Left kidney (tissue), 2 donors: ENCODE results near the gene KCNJ18. TPM values are rescaled to one million over a fixed set of nuclear protein-coding genes. Genes with fewer than 3 reads are reported as not detected.
"Not testable (repeated sequence)": the region's sequence is repeated elsewhere in the genome, so short reads cannot be mapped to it uniquely, and the experiment has no call there.

ENCODE experiments used
- DNase-seq: peaks from one replicate; pipeline ENCODE4 v3.0.0-alpha.2; 2013
- polyA plus RNA-seq: library from polyadenylated mRNA; unstranded; fragments of 120-200 nt; gene quantifications from one replicate; pipeline ENCODE4 v1.2.1, GENCODE V29; 2013; ENCODE audit not compliant: insufficient read length

Gene KCNJ18
- polyA plus RNA-seq, 1 donor: not detected

DNA sequence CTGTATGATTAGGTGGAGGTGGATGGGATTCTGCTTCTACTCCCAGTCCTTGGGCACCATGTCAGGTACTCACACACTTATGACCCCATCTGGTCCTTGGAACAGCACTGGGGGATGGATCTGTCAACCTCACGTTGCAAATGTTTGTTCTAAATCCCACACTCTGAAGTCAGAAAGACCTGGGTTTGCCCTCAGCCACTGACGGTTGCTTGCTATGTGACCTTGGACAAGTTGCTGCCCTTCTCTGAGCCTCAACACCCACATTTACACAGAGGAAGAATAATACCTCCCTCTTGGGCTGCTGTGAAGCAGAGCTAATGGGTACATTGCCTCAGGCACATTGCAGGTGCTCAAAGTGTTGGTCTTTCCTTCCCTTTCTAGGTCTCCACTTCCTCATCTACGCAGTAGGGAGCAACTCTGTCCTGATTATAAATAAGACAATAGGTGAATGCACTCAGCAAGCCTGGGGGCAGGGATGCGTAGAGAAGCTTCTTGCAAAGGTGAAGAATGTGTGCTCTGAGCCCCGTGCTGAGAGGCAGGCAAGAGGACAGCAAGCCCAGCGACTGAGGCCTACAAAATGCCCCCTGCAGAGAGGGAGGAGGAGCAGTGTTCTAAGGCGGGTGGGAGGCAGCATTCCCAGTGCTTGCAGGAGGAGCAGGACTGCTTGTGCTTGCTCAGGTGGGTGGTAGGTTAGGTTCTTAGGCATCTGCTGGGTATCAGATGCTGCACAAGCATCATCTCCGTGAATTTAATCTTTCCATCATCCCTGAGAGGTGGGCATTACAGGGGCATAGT is 21.8 kb upstream of the KCNJ18 start:
- not testable (repeated sequence) for DNase-seq

DNA sequence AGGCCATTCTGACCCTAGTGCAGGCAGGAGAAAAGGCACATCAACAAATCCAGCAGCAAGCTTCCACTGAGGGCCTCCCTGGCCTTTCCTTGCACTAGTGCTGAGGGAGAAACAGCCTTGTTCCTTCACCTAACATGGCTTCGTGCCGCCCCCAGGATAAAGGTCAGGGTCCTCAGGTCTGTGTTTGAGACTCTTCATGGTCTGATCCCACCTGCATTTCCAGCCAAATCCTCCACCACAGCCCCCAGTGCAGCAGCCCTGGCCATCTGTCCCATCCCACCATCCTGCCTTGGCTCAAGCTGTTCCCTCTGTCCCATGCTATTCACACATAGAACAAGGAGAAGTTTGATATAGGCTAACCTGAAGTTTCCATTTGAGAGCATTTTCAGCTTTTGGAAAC is 20.9 kb upstream of the KCNJ18 start:
- DNase-seq: not testable (repeated sequence)

DNA sequence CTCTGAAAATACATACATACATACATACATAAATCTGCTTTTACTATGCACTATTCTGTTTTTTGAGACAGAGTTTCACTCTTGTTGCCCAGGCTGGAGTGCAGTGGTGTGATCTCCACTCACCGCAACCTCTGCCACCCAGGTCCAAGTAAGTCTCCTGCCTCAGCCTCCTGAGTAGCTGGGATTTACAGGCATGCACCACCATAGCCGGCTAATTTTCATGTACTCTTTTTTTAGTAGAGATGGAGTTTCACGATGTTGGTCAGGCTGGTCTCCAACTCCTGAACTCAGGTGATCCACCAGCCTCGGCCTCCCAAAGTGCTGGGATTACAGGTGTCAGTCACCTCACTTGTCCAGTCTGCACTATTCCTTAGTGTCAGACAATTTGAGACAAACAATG is 20.5 kb upstream of the KCNJ18 start:
- DNase-seq: not testable (repeated sequence)

DNA sequence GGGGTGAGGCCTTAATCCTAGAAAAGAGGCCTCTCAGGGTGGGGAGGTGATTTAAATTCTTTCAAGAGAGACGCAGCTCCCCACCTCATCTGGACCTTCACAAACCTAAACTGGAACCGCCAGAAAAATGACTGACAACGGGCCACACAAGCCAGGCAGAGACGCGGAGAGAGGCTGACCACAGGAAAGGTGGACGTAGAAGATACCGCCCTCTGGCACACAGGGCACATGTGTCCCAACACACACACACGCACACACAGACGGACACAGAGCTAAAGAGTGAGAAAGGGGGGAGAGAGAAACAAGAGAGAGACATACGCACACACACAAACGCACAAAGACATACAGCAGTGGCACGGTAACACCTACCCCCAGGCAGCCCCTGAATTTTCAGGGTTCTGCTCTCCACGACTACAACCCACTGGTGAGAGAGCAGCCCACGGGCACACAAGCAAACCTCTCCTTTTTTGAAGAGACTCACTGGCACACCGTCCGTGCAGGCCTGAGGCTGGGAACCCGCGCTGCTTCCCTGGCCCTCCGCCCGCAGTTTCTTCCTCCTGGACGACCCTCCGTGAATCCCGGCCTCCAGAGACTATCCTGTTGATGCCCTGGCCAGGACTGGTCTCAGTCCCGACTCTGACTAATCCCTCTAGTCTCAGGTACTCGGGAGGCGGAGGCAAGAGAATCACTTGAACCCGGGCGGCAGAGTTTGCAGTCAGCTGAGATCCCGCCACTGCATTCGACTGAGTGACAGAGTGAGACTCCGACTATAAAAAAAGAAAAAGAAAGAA is 18.7 kb upstream of the KCNJ18 start:
- DNase-seq: not testable (repeated sequence)

DNA sequence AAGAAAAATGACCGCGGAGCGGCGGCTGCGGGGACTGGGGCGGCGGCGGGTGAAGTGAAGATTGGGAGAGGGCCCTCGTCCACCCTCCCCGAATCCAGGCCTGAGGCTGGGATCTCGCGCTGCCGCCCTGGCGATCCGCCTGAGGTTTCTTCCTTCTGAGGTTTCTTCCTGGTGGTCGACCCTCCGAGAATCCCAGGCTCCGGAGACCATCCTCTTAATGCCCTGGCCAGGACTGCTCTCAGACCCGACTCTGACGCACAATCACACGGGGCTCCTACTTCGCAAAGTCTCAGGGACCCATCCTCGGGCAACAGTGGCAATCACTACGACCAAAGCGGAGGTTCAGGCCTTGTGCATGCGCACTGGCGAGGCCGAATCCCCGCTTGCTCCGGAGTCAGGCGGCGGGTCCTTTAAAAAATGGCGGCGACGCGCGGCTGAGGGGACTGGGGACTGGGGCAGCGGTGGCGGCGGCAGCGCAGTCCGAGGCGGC is 18.0 kb upstream of the KCNJ18 start:
- no peak for DNase-seq

DNA sequence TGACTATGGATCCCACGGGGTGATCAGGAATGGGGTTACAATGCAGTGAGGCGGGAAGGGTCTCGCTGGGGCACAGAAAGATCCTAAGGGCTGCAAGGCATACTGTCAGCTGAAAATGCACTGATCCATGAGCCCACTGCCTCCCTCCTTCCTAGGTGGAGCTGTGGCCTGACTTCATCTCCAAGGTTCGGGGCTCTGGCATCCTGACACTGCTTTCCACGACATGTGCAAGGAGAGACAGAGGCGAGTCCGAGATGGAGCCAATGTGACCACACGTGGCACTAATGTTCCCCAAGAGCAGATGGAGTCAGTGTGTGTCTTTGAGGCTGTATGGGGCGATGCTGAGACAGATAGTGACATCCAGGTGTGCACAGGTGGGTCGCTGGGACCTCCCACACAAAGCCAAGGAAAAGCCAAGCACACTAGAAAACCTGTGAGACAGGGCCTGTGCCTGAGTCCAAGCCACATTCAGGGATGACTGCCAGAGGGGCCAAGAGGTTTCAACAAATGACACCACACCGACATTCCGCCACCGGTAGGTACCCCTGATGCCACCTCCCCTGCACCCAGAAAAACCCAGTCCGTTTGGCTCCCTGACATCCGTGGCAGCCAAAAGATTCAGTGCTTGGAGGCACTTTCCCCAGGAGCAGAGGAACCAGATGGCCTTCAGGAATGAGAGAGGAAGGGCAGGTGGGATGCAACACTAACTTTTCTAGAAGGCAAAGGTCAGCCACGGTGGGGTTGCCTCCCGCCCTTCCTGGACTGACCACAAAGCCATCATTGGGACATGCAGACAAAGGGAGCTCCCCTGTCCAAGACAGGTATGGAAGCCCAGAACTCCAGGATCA is 17.2 kb upstream of the KCNJ18 start:
- not testable (repeated sequence) for DNase-seq

DNA sequence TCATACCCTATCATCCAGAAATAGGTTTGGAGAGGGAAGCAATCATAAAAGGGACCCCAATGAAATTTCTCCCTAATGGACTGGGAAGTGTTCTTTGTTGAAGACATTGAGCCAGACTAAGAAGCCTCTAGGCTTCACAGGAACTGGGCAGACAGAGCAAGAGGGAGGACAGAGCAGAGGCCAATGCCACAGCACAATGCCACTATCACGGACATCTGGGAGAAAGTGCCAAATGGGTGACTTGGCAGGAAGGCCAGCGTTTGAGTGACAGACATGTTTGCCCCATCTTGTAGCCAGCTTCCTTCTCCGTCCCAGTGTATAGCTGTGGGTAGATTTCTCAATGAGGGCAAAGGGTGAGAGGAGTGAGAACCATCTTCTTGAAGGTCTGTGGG is 16.6 kb upstream of the KCNJ18 start:
- DNase-seq: not testable (repeated sequence)

DNA sequence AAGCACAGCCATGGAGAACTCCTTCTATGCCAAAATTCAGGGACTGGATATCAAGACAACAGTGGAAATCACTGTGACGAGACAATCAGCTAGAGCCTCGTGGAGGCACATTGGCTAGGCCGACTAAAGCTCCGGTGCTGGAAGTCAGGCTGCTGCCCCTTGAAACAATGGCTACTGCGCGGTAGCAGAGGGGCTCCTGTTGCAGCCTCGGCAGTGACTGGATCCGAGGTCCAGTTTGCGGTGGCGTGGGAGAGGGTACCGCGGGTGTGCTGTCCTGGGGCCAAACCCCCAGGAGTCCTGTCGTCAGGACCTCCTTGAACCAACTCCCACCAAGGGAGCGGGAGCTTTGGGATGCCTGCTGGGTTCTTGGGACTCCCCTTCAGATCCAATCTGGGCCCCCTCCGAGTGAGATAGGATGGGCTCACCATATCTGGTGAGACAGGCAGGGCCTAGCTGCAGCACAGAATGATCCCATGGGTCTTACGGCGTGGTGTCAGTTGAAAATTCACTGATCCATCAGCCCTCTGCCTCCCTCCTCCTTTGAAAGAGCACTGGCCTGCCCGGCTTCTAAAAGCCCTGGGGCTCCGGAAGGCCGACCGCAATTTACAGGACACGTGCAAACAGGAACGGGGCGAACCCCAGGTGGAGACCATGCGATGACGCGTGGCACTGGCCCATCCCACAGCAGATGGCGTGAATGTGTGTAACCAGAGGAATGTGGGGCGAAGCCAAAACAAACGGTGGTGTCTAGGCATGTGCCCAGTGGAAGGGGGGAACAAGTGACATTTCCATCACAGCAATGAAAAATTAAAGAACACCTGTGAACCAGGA is 15.8 kb upstream of the KCNJ18 start:
- DNase-seq: no peak

DNA sequence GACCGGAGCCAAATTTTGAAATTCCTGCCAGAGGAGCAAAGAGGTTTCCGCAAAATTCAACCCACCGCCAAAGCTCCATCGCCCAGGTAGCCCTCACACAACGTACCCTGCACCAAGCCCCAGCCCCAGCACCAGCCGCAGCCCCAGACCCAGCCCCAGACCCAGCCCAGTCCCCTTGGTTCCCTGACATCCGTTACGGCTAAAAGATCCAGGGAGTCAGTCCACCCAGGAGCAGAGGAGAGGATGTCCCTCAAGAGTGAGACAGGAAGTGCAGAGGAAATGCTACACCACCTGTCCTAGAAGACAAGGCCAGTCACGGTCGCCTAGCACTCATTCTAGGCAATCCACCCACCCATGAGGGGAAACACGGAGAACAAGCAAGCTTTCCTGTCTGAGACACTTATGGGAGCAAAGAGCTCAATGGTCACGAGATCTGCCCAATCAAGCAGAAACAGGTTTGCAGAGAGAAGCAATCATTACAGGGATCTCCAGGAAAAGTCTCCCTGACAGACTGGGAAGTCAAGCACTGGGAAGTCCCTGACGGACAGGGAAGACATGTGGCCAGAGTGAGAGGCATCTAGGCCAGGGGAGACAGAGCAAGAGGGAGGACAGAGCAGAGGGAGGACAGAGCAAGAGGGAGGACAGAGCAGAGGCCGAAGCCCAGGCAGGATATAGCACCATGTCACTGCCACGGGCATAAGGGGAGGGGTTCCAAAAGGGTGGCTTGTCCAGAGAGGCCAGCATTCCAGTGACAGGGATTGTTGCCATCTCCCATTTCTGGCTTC is 15.0 kb upstream of the KCNJ18 start:
- no peak for DNase-seq

DNA sequence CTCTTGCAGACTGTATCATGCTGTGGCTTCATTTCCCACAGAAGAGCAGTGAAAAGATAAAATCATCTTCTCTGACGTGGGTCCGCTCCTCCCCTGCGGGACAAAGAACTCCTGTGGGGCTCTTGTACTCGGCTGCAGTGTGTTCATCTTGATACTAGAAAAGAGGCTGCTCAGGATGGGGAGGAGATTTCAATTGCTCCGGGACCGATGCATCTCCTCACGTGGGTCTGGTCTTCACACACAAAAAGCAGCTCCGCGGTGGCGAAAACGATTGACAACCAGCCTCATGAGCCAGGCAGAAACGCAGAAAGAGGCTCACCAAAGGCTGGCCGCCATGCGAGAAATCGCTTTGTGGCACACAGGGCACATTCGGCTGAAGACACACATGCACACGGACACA is 14.4 kb upstream of the KCNJ18 start:
- DNase-seq: no peak

DNA sequence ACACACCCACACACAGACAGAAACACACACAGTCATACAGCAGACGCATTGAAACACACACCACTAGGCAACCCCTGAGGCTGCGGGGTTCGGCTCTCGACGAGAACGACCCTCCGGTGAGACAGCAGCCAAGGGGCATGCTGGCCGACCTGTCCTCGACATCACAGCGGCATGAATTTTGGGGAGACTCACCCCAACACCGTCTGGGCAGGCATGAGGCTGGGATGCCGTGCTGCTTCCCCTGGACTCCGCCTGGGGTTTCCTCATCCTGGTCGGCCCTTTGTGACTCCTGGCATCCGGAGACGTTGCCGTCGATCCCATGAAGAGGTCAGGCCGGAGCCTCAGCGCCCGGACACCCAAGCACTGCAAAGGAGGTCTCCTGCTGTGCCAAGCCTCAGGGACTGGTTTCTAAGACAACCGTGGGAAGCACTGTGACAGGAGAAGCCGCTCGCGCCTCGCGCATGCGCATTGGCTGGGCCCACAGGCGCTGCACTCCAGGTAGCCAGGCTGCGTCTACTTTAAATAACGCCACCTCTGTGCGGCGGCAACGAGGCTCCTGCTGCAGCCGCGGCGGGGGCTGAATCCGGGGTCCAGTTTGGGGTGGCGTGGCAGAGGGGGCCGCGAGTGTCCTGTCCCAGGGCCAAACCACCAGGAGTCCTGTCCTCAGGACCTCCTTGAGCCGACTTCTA is 13.8 kb upstream of the KCNJ18 start:
- DNase-seq: no peak

DNA sequence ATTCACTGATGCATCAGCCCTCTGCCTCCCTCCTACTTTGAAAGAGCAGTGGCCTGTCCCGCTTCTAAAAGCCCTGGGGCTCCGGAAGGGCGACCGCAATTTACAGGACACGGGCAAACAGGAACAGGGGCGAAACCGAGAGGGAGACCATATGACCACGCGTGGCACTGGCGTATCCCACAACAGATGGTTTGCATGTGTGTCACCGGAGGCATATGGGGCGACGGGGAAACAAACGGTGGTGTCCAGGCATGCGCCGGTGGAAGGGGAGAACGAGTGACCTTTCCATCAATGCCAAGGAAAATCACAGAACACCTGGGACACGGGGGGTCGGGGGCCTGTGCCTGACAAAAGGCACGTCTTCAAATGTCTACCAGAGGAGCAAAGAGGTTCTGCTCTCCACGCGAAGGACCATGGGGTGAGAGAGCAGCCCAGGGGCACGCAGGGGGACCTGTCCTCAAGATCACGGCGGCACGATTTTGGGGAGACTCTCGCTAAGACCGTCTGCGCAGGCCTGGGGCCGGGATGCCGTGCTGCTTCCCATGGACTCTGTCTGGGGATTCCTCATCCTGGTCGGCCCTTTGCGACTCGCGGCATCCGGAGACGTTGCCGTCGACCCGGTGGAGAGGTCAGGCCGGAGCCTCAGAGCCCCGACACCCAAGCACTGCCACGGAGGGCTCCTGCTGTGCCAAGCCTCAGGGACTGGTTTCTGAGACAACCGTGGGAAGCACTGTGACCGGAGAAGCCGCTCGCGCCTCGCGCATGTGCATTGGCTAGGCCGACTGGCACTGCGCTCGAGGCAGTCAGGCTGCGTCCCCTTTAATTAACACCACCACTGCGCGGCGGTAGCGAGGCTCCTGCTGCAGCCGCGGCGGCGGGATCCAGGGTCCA is 12.8 kb upstream of the KCNJ18 start:
- DNase-seq: no peak

DNA sequence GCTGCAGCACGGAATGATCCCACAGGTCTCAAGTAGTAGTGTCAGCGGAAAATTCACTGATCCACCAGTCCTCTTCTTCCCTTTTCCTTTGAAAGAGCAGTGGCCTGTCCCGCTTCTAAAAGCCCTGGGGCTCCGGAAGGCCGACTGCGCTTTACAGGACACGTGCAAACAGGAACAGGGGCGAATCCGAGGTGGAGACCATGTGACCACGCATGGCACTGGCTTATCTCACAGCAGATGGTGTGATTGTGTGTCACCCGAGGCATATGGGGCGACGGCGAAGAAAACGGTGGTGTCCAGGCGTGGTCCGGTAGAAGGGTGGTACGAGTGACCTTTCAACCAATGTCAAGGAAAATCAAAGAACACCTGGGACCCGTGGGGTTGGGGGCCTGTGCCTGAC is 12.0 kb upstream of the KCNJ18 start:
- no peak for DNase-seq

DNA sequence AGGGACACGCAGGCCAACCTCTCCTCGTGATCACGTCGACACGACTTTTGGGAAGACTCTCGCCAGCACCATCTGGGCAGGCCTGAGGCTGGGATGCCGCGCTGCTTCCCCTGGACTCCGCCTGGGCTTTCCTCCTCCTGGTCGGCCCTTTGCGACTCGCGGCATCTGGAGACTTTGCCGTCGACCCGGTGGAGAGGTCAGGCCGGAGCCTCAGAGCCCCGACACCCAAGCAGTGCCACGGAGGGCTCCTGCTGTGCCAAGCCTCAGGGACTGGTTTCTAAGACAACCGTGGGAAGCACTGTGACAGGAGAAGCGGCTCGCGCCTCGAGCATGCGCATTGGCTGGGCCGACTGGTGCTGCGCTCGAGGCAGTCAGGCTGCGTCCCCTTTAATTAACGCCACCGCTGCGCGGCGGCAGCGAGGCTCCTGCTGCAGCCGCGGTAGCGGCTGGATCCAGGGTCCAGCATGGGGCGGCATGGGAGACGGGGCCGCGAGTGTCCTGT is 11.4 kb upstream of the KCNJ18 start:
- DNase-seq: not testable (repeated sequence)

DNA sequence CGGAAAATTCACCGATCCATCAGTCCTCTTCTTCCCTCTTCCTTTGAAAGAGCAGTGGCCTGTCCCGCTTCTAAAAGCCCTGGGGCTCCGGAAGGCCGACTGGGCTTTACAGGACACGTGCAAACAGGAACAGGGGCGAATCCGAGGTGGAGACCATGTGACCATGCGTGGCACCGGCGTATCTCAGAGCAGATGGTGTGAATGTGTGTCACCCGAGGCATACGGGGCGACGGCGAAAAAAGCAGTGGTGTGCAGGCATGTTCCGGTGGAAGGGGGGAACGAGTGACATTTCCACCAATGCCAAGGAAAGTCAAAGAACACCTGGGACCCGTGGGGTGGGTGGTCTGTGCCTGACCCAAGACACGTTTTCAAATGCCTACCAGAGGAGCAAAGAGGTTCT is 10.7 kb upstream of the KCNJ18 start:
- DNase-seq: not testable (repeated sequence)

DNA sequence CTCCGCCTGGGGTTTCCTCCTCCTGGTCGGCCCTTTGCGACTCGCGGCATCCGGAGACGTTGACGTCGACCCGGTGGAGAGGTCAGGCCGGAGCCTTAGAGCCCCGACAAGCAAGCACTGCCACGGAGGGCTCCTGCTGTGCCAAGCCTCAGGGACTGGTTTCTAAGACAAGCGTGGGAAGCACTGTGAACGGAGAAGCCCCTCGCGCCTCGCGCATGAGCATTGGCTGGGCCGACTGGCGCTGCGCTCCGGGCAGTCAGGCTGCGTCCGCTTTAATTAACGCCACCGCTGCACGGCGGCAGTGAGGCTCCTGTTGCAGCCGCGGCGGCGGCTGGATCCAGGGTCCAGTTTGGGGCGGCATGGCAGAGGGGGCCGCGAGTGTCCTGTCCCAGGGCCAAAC is 10.2 kb upstream of the KCNJ18 start:
- not testable (repeated sequence) for DNase-seq

DNA sequence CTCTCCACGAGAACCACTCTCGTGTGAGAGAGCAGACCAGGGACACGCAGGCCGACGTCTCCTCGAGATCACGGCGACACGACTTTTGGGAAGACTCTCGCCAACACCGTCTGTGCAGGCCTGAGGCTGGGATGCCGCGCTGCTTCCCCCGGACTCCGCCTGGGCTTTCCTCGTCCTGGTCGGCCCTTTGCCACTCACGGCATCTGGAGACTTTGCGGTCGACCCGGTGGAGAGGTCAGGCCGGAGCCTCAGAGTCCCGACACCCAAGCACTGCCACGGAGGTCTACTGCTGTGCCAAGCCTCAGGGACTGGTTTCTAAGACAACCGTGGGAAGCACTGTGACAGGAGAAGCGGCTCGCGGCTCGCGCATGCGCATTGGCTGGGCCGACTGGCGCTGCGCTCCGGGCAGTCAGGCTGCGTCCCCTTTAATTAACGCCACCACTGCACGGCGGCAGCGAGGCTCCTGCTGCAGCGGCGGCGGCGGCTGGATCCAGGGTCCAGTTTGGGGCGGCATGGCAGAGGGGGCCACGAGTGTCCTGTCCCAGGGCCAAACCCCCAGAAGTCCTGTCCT is 9.1 kb upstream of the KCNJ18 start:
- DNase-seq: not testable (repeated sequence)

DNA sequence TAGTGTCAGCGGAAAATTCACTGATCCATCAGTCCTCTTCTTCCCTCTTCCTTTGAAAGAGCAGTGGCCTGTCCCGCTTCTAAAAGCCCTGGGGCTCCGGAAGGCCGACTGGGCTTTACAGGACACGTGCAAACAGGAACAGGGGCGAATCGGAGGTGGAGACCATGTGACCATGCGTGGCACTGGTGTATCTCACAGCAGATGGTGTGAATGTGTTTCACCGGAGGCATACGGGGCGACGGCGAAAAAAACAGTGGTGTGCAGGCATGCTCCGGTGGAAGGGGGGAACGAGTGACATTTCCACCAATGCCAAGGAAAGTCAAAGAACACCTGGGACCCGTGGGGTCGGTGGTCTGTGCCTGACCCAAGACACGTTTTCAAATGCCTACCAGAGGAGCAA is 8.4 kb upstream of the KCNJ18 start:
- DNase-seq: not testable (repeated sequence)
